Amygdala (tissue), 56 donors: ENCODE data around the gene PHF21B.
"Not testable (repeated sequence)": the region's sequence is repeated elsewhere in the genome, so short reads cannot be mapped to it uniquely, and the experiment has no call there.

Experiments used
- DNase-seq, 56 donors: peaks; one replicate each; lab custom pipeline; 2025; lab: John Stamatoyannopoulos, UW

Gene PHF21B

DNA sequence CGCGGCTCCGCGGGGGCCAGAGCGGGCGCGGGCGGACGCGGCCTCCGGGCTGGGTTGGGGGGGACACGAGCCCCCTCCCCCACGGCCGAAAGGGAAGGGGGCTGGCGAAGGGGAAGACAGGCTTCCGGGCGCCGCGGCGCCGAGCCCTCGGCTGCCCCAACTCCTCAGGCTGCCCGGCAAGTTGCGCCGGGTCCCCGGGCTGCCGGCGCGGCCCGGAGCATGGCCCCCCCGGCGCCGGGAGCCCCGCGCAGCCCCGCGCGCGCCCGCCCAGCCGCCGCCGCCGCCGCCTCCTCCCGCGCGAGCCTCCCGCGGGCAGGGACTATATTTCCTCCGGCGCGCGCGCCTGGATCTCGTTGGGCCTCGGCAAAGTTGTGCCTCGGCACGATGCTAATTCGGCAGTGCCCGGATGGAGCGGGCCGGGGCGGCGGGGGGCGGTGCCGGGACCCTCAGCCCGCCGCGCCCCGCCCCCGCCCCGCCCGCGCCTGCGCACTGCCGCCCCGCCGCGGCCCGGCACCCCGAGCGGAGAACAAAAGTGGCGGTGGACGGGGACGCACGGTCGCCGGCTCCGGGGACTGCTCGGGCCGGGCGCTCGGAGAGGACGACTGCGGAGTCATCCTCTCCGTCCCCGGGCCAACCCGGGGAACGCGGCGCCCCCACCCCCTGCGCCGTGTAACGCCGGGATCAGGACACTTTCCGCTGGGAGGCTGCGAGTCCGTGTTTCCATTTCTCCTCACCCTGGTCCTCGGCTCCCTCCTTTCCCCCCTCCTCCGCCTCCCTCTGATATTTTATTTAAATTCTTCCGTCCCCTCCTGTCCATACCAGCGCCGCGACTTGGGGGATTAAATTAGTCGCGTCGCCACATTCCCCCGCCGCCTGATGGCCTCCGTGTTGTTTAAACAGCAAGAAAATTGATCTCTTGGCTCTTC lies at the start of gene PHF21B:
TSS of gene PHF21B (minus strand) at position 400 of the 926 bp plus-strand sequence. CDS start 456 bp downstream, outside the sequence.
- peak in 42 of 56 donors; percentile 24 to 84 (median 53) for DNase-seq

DNA sequence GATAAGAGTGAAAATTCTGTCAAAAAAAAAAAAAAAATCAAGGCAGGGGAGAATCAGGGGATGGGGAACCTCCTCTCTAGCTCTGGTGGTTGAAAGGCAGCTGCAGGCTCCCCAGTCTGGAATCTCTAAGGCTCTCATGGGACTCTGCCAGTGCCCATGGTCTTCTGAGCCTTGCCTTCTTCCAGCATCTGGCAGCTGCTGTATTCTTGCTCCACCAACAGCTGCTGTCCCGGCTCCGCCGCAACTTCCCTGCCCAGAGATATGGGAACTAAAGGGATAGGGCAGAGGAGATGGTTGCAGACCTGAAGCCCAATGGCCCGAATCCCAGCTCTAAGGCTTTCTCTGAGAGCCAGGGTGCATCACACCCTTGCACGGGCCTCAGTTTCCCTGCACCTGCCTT lies 49.5 kb upstream of the PHF21B start:
- DNase-seq: no peak

DNA sequence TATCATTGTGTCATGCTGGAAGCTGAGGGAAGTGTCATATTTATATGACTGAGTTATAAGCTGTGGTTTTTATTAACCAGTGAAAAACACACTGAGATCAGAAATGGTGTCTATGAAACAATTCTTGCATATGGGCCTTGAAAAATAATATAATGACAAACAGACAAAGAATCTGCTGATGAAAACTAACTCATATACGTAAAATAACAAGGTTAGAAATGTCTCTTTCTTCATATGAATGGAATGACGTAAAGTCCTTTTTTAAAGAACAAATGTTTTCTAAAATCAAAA lies 48.8 kb upstream of the PHF21B start:
- no peak for DNase-seq

DNA sequence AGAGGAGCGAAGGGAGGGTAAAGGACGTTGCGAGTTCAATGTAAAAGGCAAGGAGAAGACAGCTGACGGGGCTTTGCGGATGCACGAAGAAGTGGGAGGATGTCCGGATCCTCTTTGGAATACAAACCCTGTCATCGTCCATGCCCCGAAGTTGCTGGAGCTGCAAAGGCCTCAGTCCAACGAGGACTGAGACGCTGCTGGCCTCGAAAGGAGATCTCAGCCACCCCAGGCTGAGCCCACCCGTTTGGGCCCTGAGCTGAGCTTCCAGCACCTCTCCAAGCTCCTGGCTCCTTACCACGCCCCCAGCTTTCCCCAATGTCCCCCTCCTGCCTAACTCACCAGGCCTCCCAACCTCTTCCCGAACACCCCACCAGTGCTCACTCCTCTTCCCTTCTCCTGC lies 46.1 kb upstream of the PHF21B start:
- DNase-seq: no peak

DNA sequence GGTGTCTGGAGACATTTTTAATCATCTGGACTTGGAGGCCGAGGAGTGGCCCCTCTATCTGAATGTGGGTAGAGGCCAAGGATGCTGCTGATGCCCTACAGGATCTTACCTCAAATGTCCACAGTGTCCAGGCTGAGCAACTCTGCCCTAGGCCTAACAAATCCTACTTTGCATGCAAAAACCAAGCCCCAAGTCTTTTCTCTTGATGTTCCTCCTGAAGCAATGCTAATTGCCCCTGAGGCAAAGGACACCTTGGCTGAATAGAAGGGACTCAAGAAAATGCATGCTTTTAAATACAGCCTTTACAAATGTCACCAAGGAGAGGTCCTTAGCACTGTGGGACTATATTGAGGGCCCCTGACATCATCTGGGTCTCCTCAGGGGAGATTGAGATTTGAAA lies 43.8 kb upstream of the PHF21B start:
- no peak for DNase-seq

DNA sequence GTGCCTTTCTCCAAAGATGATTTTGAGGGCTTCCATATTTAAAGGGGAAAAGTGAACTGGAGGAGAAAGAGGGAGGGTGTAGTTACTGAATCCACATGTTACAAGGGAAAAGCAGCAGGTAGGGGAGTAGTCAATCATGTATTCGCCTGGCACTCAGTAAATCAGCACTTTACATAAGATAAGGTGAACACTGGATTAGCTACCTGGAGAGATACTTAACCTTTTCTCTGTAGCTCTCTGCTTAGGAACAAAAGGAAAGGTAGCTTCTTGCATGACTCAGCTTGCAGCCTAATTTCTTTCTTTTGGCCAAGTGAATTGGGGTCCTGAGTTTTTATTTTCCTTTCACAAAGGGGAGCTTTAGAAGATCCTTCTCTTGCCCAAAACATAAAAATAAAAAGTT lies 43.3 kb upstream of the PHF21B start:
- DNase-seq: no peak

DNA sequence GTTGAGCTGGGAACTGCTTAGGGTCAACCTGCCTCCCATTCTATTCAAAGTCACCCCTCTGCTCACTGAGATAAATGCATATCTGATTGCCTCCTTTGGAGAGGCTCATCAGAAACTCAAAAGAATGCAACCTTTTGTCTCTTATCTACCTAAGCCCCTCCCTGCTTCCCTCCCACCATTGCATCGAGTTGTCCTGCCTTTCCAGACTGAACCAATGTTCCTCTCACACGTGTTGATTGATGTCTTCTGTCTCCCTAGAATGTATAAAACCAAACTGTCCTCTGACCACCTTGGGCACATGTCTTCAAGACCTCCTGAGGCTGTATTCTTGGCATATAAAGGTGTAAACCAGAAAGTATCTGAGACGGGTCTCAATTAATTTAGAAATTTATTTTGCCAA lies 42.9 kb upstream of the PHF21B start:
- DNase-seq: not testable (repeated sequence)

DNA sequence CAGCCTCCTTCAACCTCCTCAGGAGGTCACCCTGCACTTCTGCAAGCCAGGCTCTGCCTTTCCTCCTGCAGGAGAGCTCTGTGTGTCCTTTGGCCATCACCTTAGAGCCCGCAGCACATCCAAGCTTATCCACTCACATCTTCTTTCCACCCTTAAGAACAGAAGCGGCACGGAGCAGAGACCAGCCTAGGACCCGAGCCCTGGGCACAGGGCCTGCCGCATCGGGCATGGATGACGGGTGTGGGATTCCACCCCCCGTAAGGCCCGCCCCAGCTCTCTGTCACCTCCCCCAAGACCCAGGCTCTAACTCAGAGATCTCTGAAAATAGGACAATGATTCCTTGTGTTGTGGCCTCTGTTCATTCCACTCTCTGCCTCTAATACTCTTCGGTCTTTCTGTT lies 42.1 kb upstream of the PHF21B start:
- DNase-seq: no peak

DNA sequence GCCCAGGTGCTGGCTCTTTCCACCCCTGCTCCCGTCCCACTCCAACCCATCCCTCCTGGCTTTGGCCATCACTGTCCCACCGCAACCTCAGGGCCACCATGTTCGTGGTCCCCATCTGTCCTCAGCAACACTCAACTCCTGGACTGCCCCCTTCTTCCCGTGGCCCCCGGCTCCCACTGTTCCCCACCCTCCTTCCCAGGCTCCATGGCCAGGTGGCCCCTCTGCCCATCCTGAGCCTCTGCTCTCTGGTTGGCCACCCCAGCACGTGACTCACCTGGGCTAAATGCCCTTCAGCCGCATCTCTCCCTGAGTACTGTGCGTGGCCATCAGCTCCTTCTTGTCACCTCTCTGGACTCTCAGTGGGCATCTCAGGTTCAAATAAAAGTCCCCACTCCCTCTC lies 41.6 kb upstream of the PHF21B start:
- no peak for DNase-seq

DNA sequence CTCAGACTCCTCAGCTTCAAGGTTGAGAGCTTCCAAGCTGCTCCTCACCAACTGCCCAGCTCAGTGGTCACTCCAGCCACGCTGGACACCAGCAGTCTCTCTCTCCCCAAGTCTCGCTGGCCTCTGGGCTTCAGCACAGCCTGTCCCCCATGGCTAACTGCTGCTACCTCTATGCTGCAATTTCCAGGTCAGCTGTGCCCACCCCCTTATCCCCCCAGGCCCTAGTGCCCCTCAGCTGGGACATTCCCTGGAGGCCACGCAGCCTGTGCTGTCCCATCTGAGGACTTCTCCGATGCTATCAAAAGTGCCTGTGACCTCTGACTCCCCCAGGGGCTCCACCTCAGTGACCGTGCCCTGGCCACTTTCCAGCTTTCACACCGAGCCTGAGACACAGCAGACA lies 37.5 kb upstream of the PHF21B start:
- no peak for DNase-seq

DNA sequence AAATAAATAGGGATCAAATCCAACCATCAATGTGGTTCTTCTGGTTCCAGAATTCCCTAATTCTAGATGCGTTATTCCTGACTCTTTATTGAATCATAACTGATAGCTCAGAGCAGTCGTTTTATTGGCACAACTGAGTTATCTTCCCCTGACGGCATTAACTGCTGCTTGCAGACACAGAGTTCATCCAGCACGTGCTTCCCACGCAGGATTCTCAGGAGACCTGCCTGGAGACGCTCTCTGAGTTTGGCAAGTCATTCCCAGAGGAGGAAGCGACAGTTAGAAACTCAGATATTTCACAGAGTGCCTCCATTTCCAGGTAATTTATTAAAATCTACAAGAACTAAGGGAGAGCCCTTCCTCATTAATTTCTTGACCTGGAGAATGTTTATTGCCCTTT lies 35.4 kb upstream of the PHF21B start:
- no peak for DNase-seq

DNA sequence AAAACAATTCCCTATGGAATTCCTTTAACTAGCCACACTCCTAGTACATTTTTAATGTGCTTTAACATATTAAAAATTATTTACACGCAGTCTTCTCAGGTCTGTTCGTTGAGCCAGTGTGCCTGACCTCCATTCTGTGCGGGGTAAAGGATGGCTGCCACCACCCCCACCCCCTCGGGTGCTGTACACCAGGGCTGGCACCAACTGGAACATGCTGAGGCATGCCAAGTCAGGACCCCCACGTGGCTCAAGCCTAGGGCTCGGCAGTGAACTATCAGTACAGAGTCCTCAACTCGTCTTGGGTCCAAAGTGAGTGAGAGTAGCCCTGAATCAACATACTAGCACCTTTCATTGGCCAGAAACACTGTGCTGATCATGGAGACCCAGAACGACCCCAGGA lies 32.5 kb upstream of the PHF21B start:
- DNase-seq: no peak

DNA sequence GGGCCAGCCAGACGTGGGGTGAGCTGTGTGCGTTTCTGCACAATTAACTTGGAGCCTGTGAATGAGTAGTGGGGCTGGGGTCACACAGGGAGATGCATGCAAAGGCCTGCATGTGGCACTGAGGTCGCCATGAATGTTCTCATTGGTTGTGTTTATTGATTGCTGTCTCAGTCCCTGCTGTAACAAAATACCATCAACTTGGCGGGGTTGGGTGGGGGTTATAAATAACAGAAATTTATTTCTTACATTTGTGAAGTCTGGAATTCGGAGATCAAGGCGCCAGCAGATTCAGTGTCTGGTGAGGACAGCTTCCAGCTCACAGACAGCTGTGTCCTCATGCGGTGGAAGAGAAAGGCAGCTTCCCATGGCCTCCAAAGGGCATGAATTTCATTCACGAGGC lies 29.3 kb upstream of the PHF21B start:
- no peak for DNase-seq

DNA sequence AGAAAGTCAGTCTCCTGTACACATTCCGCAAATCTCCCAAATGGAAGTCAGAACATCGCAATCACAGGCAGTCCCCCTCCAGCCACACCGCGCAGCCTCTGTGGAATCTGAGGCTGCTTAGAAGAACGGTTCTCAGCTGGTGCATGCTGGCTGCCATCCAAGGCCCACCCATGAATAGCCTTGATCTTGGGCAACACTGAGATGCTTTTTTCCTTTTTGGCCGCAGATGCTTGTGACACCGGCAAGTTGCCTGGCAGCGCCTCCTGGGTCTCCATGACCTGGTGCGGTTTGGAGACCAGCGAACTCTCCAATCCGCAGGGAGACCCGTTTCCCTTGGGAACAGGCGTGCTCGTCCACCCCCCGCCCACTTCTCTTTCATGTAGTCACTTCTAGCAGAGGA lies 26.3 kb upstream of the PHF21B start:
- peak in 35 of 56 donors; percentile 2 to 61 (median 22) for DNase-seq

DNA sequence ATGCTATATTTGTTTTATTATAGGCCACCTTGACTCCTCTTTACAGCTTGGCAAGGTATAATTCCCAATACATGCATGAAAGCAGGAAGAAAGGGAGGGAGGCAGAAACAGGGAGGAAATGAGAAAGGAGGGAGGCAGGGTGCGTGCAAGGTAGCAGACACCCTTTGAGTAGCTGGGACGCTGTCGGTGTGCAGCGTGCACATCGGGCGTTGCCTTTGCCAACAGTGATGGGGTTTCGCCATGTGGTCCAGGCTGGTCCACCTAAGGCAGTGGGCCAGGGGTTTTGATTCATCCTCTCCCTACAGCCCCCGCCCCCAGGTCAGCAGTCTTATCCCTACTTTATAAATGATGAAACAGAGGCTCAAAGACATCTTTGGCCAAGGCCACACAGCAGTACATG lies 25.0 kb upstream of the PHF21B start:
- DNase-seq: no peak

DNA sequence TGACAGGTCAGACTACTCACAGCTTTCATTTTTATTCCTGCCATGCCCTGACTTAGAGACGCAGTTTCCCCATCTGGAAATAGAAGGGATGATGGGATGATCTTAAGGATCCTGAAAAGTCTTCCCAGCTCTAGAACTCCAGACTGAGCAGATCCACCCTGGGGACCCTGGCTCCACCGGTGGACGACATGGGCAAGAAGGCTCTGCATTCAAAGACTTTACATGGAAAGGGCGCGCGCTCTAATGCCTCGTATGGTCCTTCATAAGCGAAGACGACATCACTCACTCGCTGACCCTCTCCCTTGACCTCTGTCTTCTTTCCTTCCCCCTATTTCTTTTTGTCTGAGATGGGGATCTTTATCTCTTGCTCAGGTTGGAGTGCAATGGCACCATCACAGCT lies 24.4 kb upstream of the PHF21B start:
- DNase-seq: no peak

DNA sequence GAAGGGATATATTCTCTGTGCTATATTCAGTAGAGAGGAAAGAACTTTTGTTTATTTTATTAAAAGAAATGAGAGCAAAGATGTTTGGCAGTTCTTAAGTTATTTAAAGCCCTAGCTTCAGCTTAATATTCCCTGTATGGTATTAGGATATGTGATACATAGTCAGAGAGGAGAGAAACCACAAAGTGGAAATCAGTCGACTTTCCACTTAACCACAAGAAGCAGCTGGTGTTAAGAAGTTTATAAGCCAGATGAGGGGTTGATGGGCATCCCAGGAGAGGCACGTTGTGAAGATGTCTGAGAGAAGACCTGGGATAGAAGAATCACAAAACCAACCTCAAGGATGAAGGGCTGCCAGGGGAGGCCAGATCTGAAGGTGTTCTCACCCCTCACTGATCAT lies 23.3 kb upstream of the PHF21B start:
- no peak for DNase-seq

DNA sequence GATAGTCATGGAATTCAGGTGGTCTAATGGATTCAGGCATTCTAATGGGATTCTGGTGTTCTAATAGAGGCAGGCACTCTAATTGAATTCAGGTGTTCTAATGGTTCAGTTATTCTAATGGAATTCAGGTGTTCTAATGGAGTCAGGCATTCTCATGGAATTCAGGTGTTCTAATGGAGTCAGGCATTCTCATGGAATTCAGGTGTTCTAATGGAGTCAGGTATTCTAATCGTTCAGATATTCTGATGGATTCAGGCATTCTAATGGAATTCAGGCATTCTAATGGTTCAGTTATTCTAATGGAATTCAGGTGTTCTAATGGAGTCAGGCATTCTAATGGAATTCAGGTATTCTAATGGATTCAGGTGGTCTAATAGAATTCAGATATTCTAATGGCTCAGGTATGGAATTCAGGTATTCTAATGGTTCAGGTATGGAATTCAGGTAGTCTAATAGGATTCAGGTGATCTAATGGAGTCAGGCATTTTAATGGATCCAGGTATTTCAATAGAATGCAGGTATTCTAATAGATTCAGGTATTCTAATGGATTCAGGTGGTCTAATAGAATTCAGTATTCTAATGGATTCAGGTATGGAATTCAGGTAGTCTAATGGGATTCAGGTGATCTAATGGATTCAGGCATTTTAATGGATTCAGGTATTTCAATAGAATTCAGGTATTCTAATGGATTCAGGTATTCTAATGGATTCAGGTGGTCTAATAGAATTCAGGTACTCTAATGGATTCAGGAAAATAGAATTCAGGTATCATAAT lies 22.0 kb upstream of the PHF21B start:
- DNase-seq: no peak

DNA sequence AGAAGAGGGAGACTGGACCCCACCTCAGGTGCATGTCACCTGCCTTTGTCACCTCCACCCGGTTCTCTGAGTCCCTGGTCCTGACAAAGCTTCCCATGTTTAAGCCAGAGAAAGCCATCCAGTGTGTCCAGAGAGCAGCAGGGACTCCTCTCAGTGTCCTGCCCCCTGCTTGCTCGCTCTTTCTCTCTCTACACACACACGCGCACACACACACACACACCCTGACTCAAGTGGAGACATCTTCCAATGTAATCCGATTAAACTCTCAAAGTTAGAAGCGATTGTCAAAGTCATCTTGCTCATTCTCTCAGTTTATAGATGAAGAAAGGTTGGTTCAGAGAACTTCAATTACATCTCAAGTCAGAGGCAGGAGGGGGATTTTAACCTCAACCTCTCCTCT lies 19.7 kb upstream of the PHF21B start:
- no peak for DNase-seq

DNA sequence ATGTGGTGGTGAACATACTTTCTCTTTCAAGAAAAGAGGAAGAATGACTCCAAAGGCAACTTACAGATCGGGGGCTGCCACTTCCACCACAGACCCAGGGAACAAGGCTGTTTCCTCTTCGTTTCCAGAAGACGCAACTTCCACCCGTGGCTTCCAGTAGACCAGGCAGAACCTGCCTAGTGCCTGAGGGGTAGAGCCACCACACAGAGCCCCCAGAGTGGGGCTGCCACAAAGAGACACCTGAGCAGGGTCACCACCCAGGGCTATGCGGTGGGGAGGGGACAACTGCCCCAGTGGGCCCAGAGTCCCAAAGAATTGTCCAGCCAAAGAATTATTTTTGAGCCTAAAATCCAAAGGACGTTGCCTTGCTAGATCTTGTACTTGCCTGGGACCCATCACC lies 16.7 kb upstream of the PHF21B start:
- DNase-seq: no peak

DNA sequence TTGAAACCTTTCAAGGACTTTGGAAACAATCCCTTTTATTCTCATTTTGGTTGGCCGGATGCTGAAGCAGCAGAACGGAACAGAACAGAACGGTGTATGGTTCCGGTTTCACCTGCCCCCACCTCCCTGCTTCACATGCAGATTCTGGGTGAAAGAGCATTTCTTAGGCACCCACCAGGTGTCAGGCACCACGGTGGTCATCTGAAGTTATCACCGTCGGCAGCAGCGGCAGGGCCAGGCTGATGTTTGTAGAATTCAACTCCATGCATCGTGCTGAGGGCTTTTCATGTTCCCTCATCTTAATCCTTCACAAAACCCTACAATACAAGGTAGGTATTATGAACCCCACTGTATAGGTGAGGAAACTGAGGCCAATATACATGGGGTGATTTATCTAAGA lies 13.6 kb upstream of the PHF21B start:
- no peak for DNase-seq
